ENCODE results near the gene MAP7.

The MAP7 gene

DNA sequence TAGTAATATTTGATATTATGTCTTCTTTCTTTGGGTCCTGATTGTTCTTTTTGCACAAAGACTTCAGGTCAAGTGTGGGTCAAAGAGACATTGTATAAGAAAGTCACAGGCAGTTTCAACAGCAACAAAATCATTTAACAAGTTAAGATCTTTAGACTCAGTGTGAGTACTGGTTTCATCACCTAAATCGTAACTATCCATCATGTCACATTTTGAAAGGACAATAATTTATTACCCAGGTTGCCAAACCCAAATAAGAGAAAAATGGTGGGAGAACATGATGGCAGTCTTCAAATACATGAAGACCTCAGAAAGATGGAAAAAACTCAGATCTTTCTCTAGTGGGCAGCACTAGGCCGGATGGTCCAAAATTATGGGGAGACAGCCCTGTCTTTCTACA is 205.1 kb downstream of the MAP7 start:
- TF ChIP-seq ZNF274 (IDR thresholded peaks at IDR 0.05; ENCODE audit: low read depth, low read length): no peak
- H3K4me3 ChIP-seq (ENCODE audit: low read length): no peak overlapping the region

DNA sequence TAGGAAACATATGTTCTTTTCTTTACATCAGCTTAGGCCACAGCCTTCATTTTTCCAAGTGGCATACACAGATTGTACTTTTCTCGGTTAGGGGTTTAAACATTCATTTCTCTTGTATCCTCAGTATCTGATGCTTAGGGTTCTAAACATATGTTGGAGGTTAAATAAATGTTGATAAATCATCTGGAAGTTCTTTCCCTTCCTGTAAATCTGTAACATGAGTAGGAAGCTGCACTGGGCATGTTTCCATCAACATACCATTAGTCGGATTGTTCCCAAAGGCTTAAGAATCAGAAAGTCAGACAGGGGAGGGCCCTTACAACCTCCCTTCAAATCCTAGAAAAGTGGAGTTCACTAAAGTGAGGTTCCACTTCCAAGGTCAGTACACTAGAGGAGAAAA is 205.8 kb downstream of the MAP7 start:
- H3K4me3 ChIP-seq (ENCODE audit: low read length): no peak overlapping the region
- TF ChIP-seq ZNF274 (IDR thresholded peaks at IDR 0.05; ENCODE audit: low read depth, low read length): no peak

DNA sequence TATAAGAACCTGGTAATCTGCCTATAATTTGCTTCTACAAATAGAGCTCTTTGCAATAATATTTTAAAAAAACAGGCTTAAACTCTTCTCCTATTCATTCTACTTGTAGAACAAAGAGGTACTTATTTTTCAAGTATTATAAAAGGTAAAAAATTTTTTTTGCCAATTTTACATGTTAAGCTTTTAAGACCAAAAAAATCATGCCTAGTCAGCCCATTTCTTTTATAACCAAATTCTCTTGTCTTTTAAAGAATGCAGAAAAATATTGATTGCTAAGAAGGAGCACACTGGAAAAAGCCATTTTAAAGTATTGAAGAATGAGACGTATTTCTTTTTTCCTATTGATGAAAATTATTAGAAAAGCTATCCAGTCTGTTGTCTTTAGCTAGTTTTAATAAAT is 206.5 kb downstream of the MAP7 start:
- H3K4me3 ChIP-seq (ENCODE audit: low read length): no peak overlapping the region
- TF ChIP-seq ZNF274 (IDR thresholded peaks at IDR 0.05; ENCODE audit: low read depth, low read length): no peak

DNA sequence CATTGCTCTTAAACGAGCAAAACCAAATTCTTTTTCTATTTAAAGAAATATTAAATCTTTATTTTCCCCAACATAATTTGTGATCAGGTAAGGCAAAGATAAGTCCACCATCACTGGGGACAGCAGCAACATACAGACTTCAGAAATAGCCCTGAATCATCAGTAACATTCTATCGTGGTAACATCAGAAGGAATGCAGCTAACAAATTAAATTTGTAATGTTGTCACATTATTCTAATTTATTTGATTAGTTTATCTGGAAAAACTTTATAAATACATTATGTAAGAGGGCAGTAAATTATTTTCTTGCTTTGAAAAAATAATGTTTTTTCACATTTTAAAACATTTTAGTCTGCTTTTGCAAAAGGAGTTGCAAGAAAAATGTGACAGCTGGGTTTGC is 206.9 kb downstream of the MAP7 start:
- H3K4me3 ChIP-seq (ENCODE audit: low read length): no peak overlapping the region

DNA sequence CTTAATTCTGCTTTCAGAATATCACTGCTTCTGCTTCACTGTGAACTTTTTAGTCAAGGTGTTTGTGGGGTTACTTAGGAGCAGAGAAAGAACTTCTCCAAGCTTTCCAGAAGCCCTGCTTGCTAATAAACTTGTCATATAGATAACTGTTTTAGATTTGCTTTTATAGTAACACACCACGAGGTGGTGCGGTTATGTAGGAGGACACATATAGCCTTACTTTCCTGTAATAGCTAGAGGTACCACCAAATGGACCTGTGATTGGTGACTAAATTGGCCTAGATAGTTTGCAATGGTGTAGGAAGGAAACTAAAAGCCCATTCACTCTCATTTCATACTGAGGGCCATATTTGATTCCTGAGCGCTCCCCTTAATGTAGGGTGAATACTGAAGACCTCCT is 208.3 kb downstream of the MAP7 start:
- H3K4me3 ChIP-seq (ENCODE audit: low read length): no peak overlapping the region
- TF ChIP-seq ZNF274 (IDR thresholded peaks at IDR 0.05; ENCODE audit: low read depth, low read length): no peak

More for the DNA sequence above, 206.9 kb downstream of the MAP7 start:
- no peak for TF ChIP-seq ZNF274 (IDR thresholded peaks at IDR 0.05; ENCODE audit: low read depth, low read length)

DNA sequence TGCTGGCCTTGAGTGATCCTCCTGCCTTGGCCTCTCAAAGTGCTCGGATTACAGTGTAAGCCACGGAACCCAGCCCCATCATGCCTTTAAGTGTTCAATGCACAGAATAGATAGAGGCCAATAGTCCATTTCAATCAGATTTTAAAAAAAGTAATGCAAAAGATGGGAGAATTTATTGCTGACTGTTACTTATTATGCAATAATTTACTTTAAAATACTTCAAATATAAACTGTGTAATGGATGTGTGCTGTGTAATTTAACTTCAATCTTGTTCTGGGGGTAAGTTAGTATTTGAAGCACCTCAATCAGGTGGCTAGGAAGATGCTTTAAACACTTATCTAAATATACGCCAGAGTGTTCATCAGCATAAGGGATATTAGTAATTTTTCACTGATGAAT is 208.9 kb downstream of the MAP7 start:
- no peak overlapping the region for H3K4me3 ChIP-seq (ENCODE audit: low read length)

DNA sequence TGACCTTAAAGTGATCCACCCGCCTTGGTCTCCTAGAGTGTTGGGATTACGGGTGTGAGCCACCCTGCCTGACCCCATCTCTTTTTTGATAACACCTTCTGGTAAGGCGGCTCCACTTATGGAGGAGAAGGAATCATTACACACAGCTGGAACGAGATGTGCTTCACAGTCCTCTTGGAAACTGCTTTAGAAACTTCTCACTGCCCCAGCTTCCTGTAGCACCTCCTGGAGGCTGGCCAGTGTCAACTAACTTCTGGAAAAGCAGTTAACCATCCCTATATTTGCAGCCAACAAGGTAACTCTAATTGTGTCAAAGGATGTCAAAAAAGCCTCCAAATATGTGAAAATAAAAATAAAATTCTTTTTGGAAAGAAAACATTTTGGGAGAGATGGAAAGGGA is 211.7 kb downstream of the MAP7 start:
- H3K4me3 ChIP-seq (ENCODE audit: low read length): no peak overlapping the region
- TF ChIP-seq ZNF274 (IDR thresholded peaks at IDR 0.05; ENCODE audit: low read depth, low read length): no peak

More for the DNA sequence above, 208.9 kb downstream of the MAP7 start:
- no peak for TF ChIP-seq ZNF274 (IDR thresholded peaks at IDR 0.05; ENCODE audit: low read depth, low read length)

DNA sequence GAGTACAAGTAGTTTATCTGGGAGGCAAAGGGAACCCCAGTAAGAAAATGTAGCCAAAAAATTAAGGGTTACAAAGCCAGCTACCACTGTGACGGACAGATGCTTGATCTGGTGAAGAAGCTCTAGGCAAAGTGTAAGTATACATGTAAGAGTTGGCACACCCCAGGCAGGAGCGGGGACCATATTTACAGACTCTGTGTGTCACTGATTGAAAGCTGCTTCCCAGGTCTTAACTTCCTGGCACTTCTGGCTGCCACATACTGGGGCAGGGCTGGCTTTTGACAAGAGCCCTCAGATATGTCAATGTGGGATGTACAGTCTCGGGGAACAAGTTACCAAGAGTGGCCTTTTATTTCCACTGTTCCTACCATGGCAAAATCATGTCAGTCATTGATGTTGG is 212.6 kb downstream of the MAP7 start:
- no peak overlapping the region for H3K4me3 ChIP-seq (ENCODE audit: low read length)
- TF ChIP-seq ZNF274 (IDR thresholded peaks at IDR 0.05; ENCODE audit: low read depth, low read length): no peak

DNA sequence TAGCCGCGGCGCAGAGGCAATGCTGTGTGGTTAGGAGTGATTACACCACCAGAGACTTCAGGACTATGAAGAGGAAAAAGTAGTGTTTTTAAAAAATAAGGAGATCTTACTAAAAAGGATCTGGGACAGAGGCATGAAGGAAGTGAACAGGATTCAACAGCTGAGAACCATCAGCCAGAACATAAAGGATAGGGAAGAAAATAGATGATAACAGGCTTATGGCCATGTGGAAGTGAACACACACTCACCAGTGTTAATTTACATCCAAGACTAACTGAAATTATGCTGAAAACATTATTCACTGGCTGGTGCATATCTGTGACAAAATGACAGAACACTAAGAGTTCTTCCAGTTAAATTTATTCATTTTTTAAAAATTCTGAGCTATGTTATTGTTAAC is 213.1 kb downstream of the MAP7 start:
- no peak overlapping the region for H3K4me3 ChIP-seq (ENCODE audit: low read length)
- TF ChIP-seq ZNF274 (IDR thresholded peaks at IDR 0.05; ENCODE audit: low read depth, low read length): no peak

DNA sequence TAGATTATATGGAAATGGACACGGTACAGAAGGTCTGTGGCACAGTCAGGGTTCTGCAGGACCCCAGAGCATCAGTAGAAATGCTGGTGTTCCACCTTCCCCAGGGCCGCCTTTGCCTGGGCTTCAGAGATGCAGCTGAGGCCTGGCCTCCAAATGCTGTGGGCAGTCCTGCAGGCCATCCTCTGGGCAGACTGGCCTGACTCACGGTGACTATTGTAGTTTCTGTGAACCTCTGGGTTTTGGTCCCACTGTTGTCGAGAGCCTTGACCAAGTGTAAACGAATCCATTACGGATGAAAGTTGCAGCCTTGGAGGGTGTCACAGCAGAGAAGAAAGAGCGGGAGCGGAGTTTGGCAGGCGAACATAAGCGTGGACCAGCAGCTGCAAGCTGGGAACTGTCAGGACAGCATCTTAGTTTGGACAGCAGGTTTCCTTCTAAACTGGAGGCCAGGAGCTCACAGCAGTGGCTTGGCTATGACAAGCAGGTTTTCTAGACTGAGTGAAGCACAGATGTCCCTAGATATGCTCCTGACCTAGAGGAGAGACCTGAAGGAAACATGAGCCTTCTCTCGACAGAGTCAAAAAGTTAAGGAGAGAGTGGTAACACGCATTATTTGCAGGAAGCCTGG is 214.4 kb downstream of the MAP7 start:
- H3K4me3 ChIP-seq (ENCODE audit: low read length): no peak overlapping the region
- no peak for TF ChIP-seq ZNF274 (IDR thresholded peaks at IDR 0.05; ENCODE audit: low read depth, low read length)

DNA sequence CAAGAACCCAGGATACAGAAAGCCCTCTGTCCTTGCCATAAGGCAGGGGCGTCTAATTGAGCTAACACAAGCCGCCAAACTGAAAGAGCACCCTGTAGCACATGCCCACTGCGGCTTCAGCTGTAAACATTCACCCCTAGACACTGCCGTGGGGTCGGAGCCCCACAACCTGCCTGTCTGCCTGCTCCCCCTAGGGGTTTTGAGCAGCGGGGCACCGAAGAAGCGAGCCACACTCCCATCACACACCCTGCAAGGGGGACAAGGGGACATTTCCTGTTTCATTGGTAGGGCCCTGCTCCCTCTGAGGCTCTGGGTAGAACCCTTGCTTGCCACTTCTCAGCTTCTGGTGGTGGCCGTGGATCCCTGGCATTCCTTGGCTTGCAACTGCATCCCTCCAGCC is 215.4 kb downstream of the MAP7 start:
- no peak overlapping the region for H3K4me3 ChIP-seq (ENCODE audit: low read length)
- no peak for TF ChIP-seq ZNF274 (IDR thresholded peaks at IDR 0.05; ENCODE audit: low read depth, low read length)

DNA sequence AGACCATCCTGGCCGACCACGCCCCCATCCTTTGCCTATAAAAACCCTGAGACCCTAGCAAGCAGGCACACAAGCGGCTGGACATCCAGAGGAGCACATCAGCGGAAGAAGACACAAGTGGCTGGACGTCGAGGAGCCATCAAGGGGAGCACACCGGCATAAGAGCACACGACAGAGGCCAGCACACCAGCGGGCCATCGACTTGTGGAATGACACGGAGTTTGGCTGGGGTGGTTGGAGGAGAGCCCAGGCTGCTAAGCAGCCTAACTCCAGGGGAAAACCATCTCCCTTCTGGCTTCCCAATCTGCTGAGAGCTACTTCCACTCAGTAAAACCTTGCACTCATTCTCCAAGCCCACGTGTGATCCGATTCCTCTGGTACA is 215.8 kb downstream of the MAP7 start:
- no peak for TF ChIP-seq ZNF274 (IDR thresholded peaks at IDR 0.05; ENCODE audit: low read depth, low read length)
- no peak overlapping the region for H3K4me3 ChIP-seq (ENCODE audit: low read length)

DNA sequence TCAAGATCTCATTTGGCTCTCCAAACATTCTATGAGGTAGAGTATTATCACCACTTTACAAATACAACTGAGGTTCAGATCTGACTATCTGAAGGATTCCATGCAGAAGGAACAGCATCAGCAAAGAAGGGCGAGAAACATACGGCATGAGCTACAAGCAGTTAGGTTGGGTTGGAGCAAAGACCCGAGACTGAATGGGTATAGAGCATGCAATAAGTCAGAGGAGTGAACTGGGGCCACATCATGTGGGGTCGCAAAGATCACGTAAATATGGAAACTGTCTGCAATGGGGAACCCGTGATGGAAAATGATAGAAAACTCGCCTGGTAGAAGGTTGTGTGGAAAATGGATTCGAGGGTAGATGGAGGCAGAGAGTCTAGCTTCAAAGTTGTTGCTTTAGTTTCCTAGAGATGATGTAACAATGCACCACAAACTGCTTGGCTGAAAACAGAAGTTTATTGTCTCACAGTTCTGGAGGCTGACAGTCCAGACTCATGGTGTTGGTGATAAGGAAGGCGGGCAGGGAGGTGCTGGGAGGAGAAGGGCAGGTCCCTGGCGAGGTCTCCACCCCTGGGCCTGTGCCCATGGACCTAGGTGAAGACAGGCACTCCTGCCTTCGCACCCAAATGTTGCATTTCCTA is 216.3 kb downstream of the MAP7 start:
- no peak for TF ChIP-seq ZNF274 (IDR thresholded peaks at IDR 0.05; ENCODE audit: low read depth, low read length)
- no peak overlapping the region for H3K4me3 ChIP-seq (ENCODE audit: low read length)

DNA sequence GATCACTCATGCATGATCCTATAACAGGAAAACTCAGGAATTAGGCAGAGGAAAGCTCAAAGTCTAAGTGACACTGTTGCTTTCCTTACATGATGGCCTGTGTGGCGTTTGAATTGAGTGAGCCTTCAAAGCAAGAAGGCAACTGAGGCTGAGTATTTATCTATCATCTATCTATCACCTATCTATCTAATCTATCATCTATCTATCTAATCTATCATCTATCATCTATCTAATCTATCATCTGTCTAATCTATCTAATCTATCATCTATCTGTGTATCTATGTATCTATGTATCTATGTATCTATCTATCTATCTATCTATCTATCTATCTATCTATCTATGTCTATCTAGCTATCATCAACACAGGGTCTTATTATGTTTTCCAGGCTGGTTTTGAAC is 218.8 kb downstream of the MAP7 start:
- H3K4me3 ChIP-seq (ENCODE audit: low read length): no peak overlapping the region
- TF ChIP-seq ZNF274 (IDR thresholded peaks at IDR 0.05; ENCODE audit: low read depth, low read length): no peak

DNA sequence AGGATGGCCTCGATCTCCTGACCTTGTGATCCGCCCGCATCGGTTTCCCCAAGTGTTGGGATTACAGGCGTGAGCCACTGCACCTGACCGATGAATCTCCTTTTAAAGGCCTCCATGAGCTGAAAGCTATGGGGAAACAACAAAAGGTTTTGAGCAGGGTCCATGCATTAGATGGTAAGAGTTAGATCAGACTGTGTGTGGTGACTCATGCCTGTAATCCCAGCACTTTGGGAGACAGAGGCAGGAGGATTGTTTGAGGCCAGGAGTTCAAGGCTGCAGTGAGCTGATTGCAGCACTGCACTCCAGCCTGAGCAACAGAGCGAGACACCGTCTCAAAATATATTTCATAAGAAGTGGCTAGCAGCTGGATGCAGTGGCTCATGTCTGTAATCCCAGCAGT is 219.6 kb downstream of the MAP7 start:
- TF ChIP-seq ZNF274 (IDR thresholded peaks at IDR 0.05; ENCODE audit: low read depth, low read length): no peak
- H3K4me3 ChIP-seq (ENCODE audit: low read length): no peak overlapping the region

DNA sequence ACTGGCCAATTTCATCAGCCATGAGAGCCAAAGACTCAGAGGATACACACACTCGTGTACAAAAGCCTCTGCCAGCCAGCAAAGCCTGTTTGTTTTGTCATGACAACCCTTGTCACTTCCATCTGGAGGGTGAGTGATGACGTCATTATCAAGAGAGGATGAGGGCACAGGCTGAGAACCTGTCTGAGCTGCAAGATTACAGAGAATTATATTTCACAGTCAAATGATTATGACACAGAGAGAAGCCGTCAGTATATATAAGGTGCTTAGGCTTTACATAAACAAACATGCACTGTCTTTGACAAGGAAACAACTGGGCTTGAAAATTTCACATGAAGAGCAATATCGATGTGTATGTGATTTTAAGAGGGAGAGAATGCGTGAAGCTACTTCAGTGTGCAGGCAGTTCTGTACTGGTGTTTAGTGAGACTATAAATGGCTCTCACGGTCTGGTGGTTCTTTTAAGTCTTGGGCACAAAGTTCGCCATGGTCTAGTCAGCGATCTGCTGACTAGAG is 224.1 kb downstream of the MAP7 start:
- TF ChIP-seq ZNF274 (IDR thresholded peaks at IDR 0.05; ENCODE audit: low read depth, low read length): no peak
- no peak overlapping the region for H3K4me3 ChIP-seq (ENCODE audit: low read length)
